ENCODE results near the gene IL31RA. TPM values are rescaled to one million over a fixed set of nuclear protein-coding genes. Genes with fewer than 3 reads are reported as not detected.

The IL31RA gene
- total RNA-seq, 4 donors from 2014 or later: 0.89 to 3.0 (median 1.0) TPM

- H3K4me3 ChIP-seq: no peak overlapping the region
- H3K4me1 ChIP-seq: no peaks in the 10 kb centered on the region
- no peaks in the 10 kb centered on the region for H3K27me3 ChIP-seq
- no peaks in the 10 kb centered on the region for H3K9me3 ChIP-seq
- TF ChIP-seq POLR2A (IDR thresholded peaks at IDR 0.05) (no peak), CTCF (IDR thresholded peaks at IDR 0.05) (no peak), POLR2AphosphoS5 (IDR thresholded peaks at IDR 0.05) (no peak), EP300 (IDR thresholded peaks at IDR 0.05) (no peak)
- DNase-seq (ENCODE audit: low spot score in 2 of 2): peak in 1 of 2 donors; percentile 63
- no peak overlapping the region for H3K27ac ChIP-seq
- no peaks in the 10 kb centered on the region for H3K36me3 ChIP-seq
- 95% methylated on average over 17 of the region's 17 CpGs for WGBS
These were observed 67.2 kb downstream of the IL31RA start for GRCh38 chr5:55918087-55919035.

- no peaks in the 10 kb centered on the region for H3K9me3 ChIP-seq
- no peak for TF ChIP-seq POLR2A (IDR thresholded peaks at IDR 0.05)
- TF ChIP-seq EP300 (IDR thresholded peaks at IDR 0.05): no peak
- no peak for TF ChIP-seq POLR2AphosphoS5 (IDR thresholded peaks at IDR 0.05)
- TF ChIP-seq CTCF (IDR thresholded peaks at IDR 0.05): no peak
- no peaks in the 10 kb centered on the region for H3K4me1 ChIP-seq
- no peaks in the 10 kb centered on the region for H3K27me3 ChIP-seq
- no peaks in the 10 kb centered on the region for H3K36me3 ChIP-seq
- DNase-seq (ENCODE audit: low spot score in 2 of 2): peak in 1 of 2 donors; percentile 41
- no peak overlapping the region for H3K27ac ChIP-seq
- no peak overlapping the region for H3K4me3 ChIP-seq
- 88% methylated on average over 3 of the region's 3 CpGs for WGBS
These were observed 68.5 kb downstream of the IL31RA start for GRCh38 chr5:55919625-55920024.

GRCh38 chr5:55920784-55921183 is 69.6 kb downstream of the IL31RA start:
- peak in 1 of 2 donors; percentile 7 for DNase-seq (ENCODE audit: low spot score in 2 of 2)
- H3K27me3 ChIP-seq: no peaks in the 10 kb centered on the region
- no peaks in the 10 kb centered on the region for H3K36me3 ChIP-seq
- no peak overlapping the region for H3K4me3 ChIP-seq
- WGBS: 69% methylated on average over 5 of the region's 5 CpGs
- H3K27ac ChIP-seq: no peak overlapping the region
- TF ChIP-seq POLR2A (IDR thresholded peaks at IDR 0.05) (no peak), CTCF (IDR thresholded peaks at IDR 0.05) (no peak), POLR2AphosphoS5 (IDR thresholded peaks at IDR 0.05) (no peak), EP300 (IDR thresholded peaks at IDR 0.05) (no peak)
- no peaks in the 10 kb centered on the region for H3K9me3 ChIP-seq
- H3K4me1 ChIP-seq: no peaks in the 10 kb centered on the region

GRCh38 chr5:55921617-55922016 is 70.5 kb downstream of the IL31RA start:
- Histone ChIP-seq H3K4me1 (no peaks in the 10 kb centered on the region), H3K36me3 (no peaks in the 10 kb centered on the region), H3K4me3 (no peak overlapping the region), H3K9me3 (no peaks in the 10 kb centered on the region), H3K27ac (no peak overlapping the region), H3K27me3 (no peaks in the 10 kb centered on the region)
- peak in 1 of 2 donors; percentile 31 for DNase-seq (ENCODE audit: low spot score in 2 of 2)
- 95% methylated on average over 4 of the region's 4 CpGs for WGBS
- no peak for TF ChIP-seq CTCF (IDR thresholded peaks at IDR 0.05)
- TF ChIP-seq POLR2AphosphoS5 (IDR thresholded peaks at IDR 0.05): no peak
- TF ChIP-seq EP300 (IDR thresholded peaks at IDR 0.05): no peak
- TF ChIP-seq POLR2A (IDR thresholded peaks at IDR 0.05): no peak

- WGBS: 60% methylated on average over 17 of the region's 17 CpGs
- Histone ChIP-seq H3K4me1 (no peaks in the 10 kb centered on the region), H3K9me3 (no peaks in the 10 kb centered on the region), H3K27me3 (no peaks in the 10 kb centered on the region), H3K4me3 (peak overlapping the region; percentile 40), H3K36me3 (no peaks in the 10 kb centered on the region), H3K27ac (no peak overlapping the region)
- DNase-seq (ENCODE audit: low spot score in 2 of 2): peak in 1 of 2 donors; percentile 55
- no peak for TF ChIP-seq CTCF (IDR thresholded peaks at IDR 0.05)
- TF ChIP-seq POLR2AphosphoS5 (IDR thresholded peaks at IDR 0.05): no peak
- TF ChIP-seq POLR2A (IDR thresholded peaks at IDR 0.05): no peak
- TF ChIP-seq EP300 (IDR thresholded peaks at IDR 0.05): no peak
These were observed 72.1 kb downstream of the IL31RA start for GRCh38 chr5:55923177-55923771.

All from suprapubic skin (tissue), 4 donors.